HG03457 (cell line): ENCODE results near the gene FAN1.

Source experiments
- ATAC-seq: cut with Tn5 transposase; IDR thresholded peaks from one replicate; pipeline ENCODE4 v1.9.1; 2021; ENCODE audit warnings: moderate number of reproducible peaks; ENCODE audit not compliant: unreplicated experiment

FAN1 gene

GRCh38 chr15:30919877-30920550 lies 16.3 kb downstream of the FAN1 start:
- ATAC-seq: no peak

GRCh38 chr15:30921106-30921505 lies 17.4 kb downstream of the FAN1 start:
- ATAC-seq: no peak

DNA sequence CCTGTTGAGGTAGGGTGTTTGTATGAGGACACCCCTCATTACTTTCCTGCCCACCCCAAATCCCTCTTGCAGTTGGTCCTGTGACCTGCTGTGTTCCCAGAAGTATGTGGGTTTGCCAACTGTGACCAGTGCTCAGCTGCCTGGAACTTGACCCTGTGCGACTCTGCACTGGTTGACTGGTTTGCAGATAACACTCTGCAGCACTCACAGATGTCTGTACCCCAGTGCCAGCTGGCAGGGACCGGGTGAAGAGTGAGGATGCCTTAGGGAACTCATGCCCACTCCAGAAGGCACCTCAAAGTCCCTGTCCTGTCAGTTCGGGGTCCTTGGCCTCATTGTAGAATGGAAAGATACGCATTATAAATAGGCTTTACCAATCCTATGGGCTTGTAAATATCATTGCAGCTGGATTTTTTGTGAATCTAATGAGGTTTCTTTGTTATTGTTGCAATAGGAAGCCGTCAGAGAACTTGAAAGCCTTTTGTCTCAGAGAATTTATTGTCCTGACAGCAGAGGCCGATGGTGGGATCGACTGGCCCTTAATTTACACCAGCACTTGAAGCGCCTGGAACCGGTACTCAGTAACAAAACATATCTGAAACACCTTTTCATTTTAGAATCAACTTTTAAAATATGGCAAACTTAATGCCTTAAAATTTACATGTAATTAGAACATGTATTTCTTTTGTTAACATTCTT lies 18.2 kb downstream of the FAN1 start:
- ATAC-seq: no peak

DNA sequence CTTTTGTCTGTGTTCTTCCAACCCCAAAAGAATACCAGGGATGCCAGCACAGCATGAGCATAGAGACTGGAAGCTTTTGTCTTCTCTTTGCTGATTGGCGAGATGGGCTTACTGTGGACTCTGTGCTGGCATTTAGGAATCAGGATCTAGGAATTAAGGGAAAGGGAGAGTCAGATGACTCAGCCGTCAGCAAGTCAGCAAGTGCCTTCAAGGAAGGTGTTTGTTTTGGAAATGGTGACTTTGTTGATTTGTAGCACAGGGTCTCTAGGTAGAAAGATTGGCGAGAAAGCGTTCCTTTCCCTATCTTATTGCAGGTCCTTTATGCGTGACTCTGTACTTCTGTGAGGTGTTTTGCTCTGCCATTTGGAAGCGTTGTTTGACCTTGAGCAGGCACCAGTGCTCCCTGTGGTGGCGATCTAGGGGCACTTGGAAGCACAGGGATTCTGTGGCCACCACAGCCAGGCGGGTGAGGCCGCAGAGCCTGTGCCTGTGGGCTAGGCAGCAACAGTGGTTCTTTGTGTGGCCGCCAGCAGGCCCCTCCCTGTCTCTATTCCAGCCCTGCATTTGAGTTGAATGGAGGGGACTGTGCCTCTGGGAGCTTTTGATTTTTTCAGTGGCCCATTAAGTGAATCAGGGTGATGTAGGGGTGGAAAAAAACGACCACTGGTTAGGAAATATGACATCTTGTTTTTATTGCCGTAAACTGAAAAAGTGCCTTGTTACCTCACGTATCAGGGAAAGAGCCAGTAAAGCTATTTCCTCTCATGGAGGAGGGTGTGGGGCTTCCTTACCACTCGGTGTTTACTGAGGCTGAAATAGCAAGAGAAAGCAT lies 19.0 kb downstream of the FAN1 start:
- no peak for ATAC-seq

- ATAC-seq: no peak
Observed at GRCh38 chr15:30923429-30923828, 19.7 kb downstream of the FAN1 start.

DNA sequence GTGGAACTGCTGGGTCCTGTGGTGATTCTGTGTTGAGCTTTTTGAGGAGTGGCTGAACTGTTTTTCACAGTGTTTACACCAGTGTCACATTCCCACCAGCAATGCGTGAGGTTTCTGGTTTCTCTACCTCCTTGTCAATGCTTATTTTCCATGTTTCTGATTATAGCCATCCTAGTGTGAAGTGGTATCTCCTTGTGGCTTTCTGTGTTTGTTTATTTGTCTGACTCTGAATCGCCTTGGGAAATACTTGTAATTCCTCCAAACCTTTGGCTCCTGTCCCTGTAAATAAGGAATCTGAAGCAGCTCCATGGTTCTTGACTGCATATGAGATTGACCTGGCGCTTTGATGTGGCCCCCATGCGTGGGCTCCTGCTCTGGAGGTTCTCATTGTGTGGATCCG lies 20.6 kb downstream of the FAN1 start:
- ATAC-seq: no peak

GRCh38 chr15:30925686-30926085 lies 22.0 kb downstream of the FAN1 start:
- ATAC-seq: no peak

DNA sequence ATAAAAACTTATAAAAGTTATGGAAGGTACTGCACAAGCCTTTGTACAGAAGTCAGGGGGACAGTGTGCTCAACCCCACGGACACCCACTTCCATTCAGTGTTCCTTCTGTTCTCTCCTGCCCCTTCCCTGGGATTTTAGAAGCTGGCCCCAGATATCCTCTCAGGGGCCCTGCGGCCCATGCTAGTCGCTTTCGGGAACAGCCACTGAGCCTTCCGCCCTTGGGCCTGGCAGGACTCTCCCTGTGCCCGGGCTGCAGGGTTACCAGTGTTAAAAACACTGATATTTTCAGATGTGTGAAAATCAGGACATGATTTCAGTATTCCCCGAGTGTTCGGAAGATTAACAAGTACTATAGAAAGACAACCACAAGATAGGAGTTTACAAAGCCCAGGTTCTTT lies 22.4 kb downstream of the FAN1 start:
- no peak for ATAC-seq

DNA sequence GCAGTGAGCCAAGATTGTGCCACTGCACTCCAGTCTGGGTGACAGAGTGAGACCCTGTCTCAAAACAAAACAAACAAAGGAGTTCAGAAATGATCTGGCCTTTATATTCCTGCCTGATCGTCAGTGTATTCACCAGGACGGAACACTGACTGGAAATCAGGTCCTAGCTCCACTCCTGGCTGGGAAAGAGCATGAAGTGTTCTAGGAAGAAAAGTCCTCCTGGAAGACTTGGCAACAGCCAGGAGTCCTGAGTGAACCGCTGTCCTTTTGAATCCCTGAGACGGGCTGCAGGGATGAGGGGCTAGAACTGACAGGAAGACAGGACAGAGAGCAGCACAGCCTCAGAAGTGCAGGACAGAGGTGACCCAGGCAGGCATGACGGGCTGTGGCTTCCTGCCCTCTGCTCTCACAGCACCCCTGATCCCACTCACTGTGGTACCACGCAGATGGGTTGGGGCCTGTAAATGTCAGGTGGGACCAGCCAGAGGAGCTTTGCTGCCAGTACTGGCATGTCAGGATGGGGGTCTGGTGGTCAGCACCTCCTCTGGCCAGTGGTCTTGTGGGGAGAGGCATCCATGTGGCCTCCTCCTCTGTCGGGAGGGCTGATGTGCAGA lies 23.5 kb downstream of the FAN1 start:
- no peak for ATAC-seq

GRCh38 chr15:30928076-30928475 lies 24.4 kb downstream of the FAN1 start:
- no peak for ATAC-seq

- no peak for ATAC-seq
Observed at GRCh38 chr15:30929064-30929669, 25.5 kb downstream of the FAN1 start.

GRCh38 chr15:30929982-30930381 lies 26.3 kb downstream of the FAN1 start:
- no peak for ATAC-seq

- no peak for ATAC-seq
Observed at GRCh38 chr15:30930422-30930821, 26.7 kb downstream of the FAN1 start.

GRCh38 chr15:30933293-30933692 lies 29.6 kb downstream of the FAN1 start:
- ATAC-seq: no peak

DNA sequence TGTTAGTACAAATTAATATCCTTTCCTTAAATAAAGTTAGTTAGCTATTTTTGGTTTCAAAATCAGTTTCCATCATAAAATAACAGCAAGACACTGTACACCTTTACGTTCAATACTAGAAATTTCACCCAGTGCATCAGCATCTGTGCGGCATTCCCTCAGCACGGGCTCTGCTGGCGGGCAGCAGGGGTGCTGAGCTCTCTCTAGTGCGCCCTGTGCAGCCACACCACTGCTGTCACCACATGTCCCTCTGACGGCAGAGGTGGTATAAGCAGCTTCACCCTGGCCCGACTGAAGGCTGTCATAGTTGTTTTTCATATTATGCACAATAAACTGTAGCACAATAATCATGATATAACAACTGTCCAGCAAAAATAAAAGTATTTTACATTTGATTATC lies 35.4 kb downstream of the FAN1 start:
- ATAC-seq: no peak

DNA sequence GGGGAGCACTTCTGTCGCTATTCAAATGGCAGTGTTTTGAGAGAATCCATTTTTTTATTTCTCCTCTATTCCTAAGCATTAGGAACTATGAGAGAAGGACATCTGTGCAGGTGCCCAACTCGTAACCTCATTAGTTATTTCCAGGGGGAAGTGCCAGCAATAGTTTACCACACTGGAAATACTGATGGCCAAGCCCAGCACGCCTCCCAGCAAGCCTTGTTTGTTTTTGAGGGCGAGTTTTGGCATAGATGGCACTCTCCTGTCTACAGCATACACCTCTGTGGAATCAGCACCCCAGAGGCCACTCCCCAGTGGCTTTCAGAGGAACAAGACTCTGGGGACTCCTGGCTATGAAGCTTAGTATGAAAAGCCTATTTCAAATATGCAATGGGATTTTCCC lies 36.6 kb downstream of the FAN1 start:
- no peak for ATAC-seq

GRCh38 chr15:30941520-30941919 lies 37.8 kb downstream of the FAN1 start:
- ATAC-seq: no peak

DNA sequence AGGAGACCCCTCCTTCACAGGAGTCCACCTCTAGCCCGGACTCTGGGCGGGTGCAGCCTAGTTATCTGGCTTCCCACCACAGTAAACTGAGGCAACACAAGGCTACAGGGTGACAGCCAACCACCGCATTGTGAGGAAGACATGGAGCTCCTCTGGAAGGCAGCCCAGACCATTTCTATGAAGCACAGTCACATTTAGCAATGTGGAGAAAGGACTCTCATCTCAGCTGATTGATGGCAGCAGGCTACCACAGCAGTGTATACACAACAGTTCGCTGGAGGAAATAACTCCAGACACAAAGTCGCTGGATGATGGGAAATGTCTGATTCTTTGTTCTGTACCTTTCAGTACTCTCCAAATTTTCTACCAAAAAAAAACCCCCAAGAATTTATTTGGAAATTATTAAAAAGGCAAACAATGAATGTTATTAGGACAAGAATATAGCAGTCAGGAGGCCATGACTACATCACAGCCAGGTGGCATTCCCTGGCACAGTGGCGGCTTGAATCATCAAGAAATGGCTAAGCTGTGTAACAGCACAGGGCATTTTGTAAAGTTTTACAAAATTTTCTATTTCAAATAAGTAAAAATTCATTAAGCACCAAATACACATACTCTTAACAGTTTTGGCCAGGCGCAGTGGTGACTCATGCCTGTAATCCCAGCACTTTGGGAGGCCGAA lies 40.1 kb downstream of the FAN1 start:
- no peak for ATAC-seq

DNA sequence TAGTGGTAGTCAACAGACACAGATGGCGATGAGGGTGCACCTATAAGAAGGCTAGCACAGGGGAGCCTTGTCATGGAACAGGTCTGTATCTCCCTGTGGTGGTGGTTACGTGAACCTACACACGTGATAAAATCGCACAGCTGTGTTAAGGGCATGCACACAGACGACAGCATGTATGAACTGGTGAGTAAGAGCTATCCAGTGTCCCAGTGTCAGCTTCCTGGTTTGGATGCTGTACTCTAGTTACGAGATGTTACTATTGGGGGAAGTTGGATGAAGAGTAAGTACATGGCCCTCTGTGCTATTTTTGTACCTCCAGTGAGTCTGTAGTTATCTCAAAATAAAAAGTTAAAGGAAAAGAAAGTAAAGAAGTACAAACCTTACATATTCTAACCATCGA lies 49.5 kb downstream of the FAN1 start:
- no peak for ATAC-seq

DNA sequence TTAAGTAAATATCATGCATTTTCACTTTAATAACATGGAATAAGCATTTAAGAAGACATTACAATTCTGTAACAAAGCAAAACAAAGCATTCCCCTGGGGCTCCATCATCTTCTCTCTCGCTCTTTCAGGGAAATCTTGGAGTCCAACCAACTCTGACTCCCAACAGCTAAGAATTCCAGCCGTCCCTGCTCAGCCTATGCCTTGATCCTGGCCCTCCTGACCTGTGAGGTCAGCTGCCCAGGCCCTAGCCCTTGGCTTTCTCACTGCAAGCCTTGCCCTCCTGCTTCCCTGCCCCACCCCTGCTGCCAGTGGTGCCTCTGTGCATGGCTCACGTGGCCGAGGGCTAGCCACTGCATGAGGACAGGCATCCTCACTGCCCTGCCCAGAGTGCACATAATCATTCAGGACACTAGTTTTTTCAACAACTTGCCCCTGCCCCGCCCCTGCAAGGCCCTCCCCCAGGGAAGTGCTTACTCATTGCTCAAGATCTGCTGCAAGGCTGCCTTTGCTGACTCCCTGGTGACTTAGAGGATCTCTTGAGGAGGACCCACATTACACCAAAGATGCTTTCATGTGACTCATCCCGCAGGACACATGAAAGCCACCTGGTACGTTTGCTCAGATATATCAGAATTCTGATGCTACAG lies 50.1 kb downstream of the FAN1 start:
- no peak for ATAC-seq
